SK-N-MC (cell line): ENCODE results near the gene SCYGR2.

Source experiments
- DNase-seq: peaks from one replicate; pipeline ENCODE4 v3.0.0-alpha.2; 2011; ENCODE audit warnings: low read depth, low spot score
- H3K27ac ChIP-seq: fragments of 200-600 bp; sonication (generic); 2 replicates; pipeline ENCODE4 v1.5.1; 2016; ENCODE audit warnings: mixed run types
- H3K36me3 ChIP-seq: fragments of 200-600 bp; sonication (generic); 2 replicates; pipeline ENCODE4 v1.6.1; 2017; ENCODE audit warnings: antibody characterized with exemption, low read length, mixed read lengths; ENCODE audit not compliant: insufficient read depth
- H3K4me3 ChIP-seq: fragments of 200-600 bp; sonication (generic); 2 replicates; pipeline ENCODE4 v1.5.1; 2016
- H3K9ac ChIP-seq: fragments of 200-600 bp; sonication (generic); 2 replicates; pipeline ENCODE4 v1.8.0; 2017; ENCODE audit warnings: mixed run types, mixed read lengths; ENCODE audit not compliant: insufficient read length
- H3K9me3 ChIP-seq: fragments of 200-600 bp; sonication (generic); 2 replicates; pipeline ENCODE4 v1.6.1; 2017; ENCODE audit warnings: low read depth, mild to moderate bottlenecking, antibody characterized with exemption, low read length, moderate library complexity, mixed read lengths
- EZH2 ChIP-seq: fragments of 200-600 bp; sonication (generic); IDR thresholded peaks from one replicate; pipeline ENCODE4 v1.6.1; 2017; ENCODE audit warnings: antibody characterized with exemption
- FOXP2 ChIP-seq: optimal IDR thresholded peaks from 2 replicates; pipeline ENCODE3; 2011; ENCODE audit warnings: mild to moderate bottlenecking, moderate library complexity; ENCODE audit not compliant: insufficient read depth; ENCODE audit errors: extremely low read length, control extremely low read depth
- POLR2AphosphoS5 ChIP-seq: IDR thresholded peaks from 2 replicates; pipeline ENCODE4 v1.6.1; 2012; ENCODE audit warnings: mild to moderate bottlenecking, low read depth, low read length, borderline replicate concordance

Gene SCYGR2

GRCh38 chr2:227577555-227577954 lies 21.1 kb upstream of the SCYGR2 start:
- Histone ChIP-seq H3K9ac (no peak overlapping the region), H3K27ac (no peak overlapping the region), H3K9me3 (no peaks in the 10 kb centered on the region), H3K36me3 (no peaks in the 10 kb centered on the region), H3K4me3 (no peak overlapping the region)
- TF ChIP-seq POLR2AphosphoS5 (no peak), FOXP2 (no peak), EZH2 (no peak)
- no peak for DNase-seq

- Histone ChIP-seq H3K9ac (no peak overlapping the region), H3K4me3 (no peak overlapping the region), H3K36me3 (no peaks in the 10 kb centered on the region), H3K9me3 (no peaks in the 10 kb centered on the region), H3K27ac (no peak overlapping the region)
- DNase-seq: no peak
- no peak for TF ChIP-seq FOXP2
- TF ChIP-seq EZH2: no peak
- no peak for TF ChIP-seq POLR2AphosphoS5
Observed at GRCh38 chr2:227578642-227579041, 20.1 kb upstream of the SCYGR2 start.

- TF ChIP-seq FOXP2: no peak
- no peak for TF ChIP-seq EZH2
- no peak for TF ChIP-seq POLR2AphosphoS5
- Histone ChIP-seq H3K9ac (no peak overlapping the region), H3K4me3 (no peak overlapping the region), H3K9me3 (no peaks in the 10 kb centered on the region), H3K36me3 (no peaks in the 10 kb centered on the region), H3K27ac (no peak overlapping the region)
- DNase-seq: no peak
Observed at GRCh38 chr2:227579791-227580190, 18.9 kb upstream of the SCYGR2 start.

GRCh38 chr2:227582369-227582768 lies 16.3 kb upstream of the SCYGR2 start:
- DNase-seq: no peak
- no peak for TF ChIP-seq EZH2
- TF ChIP-seq FOXP2: no peak
- no peak for TF ChIP-seq POLR2AphosphoS5
- Histone ChIP-seq H3K9me3 (no peaks in the 10 kb centered on the region), H3K36me3 (no peaks in the 10 kb centered on the region), H3K4me3 (no peak overlapping the region), H3K9ac (no peak overlapping the region), H3K27ac (no peak overlapping the region)

GRCh38 chr2:227592694-227593387 lies 5.9 kb upstream of the SCYGR2 start:
- TF ChIP-seq EZH2 (no peak), POLR2AphosphoS5 (no peak), FOXP2 (no peak)
- no peak for DNase-seq
- Histone ChIP-seq H3K4me3 (no peak overlapping the region), H3K36me3 (no peaks in the 10 kb centered on the region), H3K9me3 (no peaks in the 10 kb centered on the region), H3K27ac (no peak overlapping the region), H3K9ac (no peak overlapping the region)

- TF ChIP-seq EZH2: no peak
- no peak for TF ChIP-seq POLR2AphosphoS5
- TF ChIP-seq FOXP2: no peak
- Histone ChIP-seq H3K9ac (no peak overlapping the region), H3K36me3 (no peaks in the 10 kb centered on the region), H3K27ac (no peak overlapping the region), H3K9me3 (no peaks in the 10 kb centered on the region), H3K4me3 (no peak overlapping the region)
- DNase-seq: no peak
Observed at GRCh38 chr2:227595797-227596196, 2.9 kb upstream of the SCYGR2 start.

- Histone ChIP-seq H3K4me3 (no peak overlapping the region), H3K9me3 (no peaks in the 10 kb centered on the region), H3K9ac (no peak overlapping the region), H3K27ac (no peak overlapping the region), H3K36me3 (no peaks in the 10 kb centered on the region)
- no peak for TF ChIP-seq FOXP2
- no peak for TF ChIP-seq EZH2
- TF ChIP-seq POLR2AphosphoS5: no peak
- no peak for DNase-seq
Observed at GRCh38 chr2:227597036-227597435, 1.7 kb upstream of the SCYGR2 start.

GRCh38 chr2:227597998-227598397 lies 695 bp upstream of the SCYGR2 start:
- H3K27ac ChIP-seq: no peak overlapping the region
- no peak overlapping the region for H3K4me3 ChIP-seq
- no peak overlapping the region for H3K9ac ChIP-seq
- TF ChIP-seq FOXP2 (no peak), EZH2 (no peak), POLR2AphosphoS5 (no peak)
- no peak for DNase-seq
- H3K9me3 ChIP-seq: no peaks in the 10 kb centered on the region
- no peaks in the 10 kb centered on the region for H3K36me3 ChIP-seq

GRCh38 chr2:227602358-227602757 lies 3.7 kb downstream of the SCYGR2 start:
- Histone ChIP-seq H3K4me3 (no peak overlapping the region), H3K27ac (no peak overlapping the region), H3K9me3 (no peaks in the 10 kb centered on the region), H3K36me3 (no peaks in the 10 kb centered on the region), H3K9ac (no peak overlapping the region)
- no peak for DNase-seq
- TF ChIP-seq EZH2: no peak
- no peak for TF ChIP-seq POLR2AphosphoS5
- no peak for TF ChIP-seq FOXP2
